HepG2 (cell line): ENCODE data around the gene ZFP36L2. TPM values are rescaled to one million over a fixed set of nuclear protein-coding genes. Genes with fewer than 3 reads are reported as not detected.

Experiments
- ARNTL ChIP-seq: sonication (generic); formaldehyde crosslinking; IDR thresholded peaks from 2 replicates; pipeline ENCODE4 v1.4.0; 2020; ENCODE audit warnings: mild to moderate bottlenecking, missing genetic modification reagents
- BCLAF1 ChIP-seq: fragments of 450-650 bp; IDR thresholded peaks from 2 replicates; pipeline ENCODE4 v1.6.1; 2017; ENCODE audit warnings: mild to moderate bottlenecking
- CBX5 ChIP-seq: sonication (generic); formaldehyde crosslinking; IDR thresholded peaks from 2 replicates; pipeline ENCODE4 v1.4.0; 2020; ENCODE audit warnings: missing genetic modification reagents, borderline replicate concordance
- FOXP1 ChIP-seq, 2 experiments: fragments of 450-650 bp in 1 of 2; IDR thresholded peaks; 2 replicates each; pipeline ENCODE4 v1.6.1; 2017 to 2018; ENCODE audit warnings: antibody characterized with exemption in 1 of 2
- HDAC1 ChIP-seq: sonication (generic); formaldehyde crosslinking; IDR thresholded peaks from 2 replicates; pipeline ENCODE4 v1.5.1; 2020; ENCODE audit warnings: mild to moderate bottlenecking, missing genetic modification reagents
- IKZF4 ChIP-seq: sonication (generic); formaldehyde crosslinking; IDR thresholded peaks from 2 replicates; pipeline ENCODE4 v1.5.1; 2020; ENCODE audit warnings: borderline replicate concordance, mild to moderate bottlenecking, low read depth, missing genetic modification reagents; ENCODE audit errors: not compliant biosample characterization
- MEF2D ChIP-seq: sonication (generic); formaldehyde crosslinking; IDR thresholded peaks from 2 replicates; pipeline ENCODE4 v1.5.1; 2020; ENCODE audit warnings: mild to moderate bottlenecking, missing genetic modification reagents
- STAT5B ChIP-seq: sonication (generic); formaldehyde crosslinking; IDR thresholded peaks from 2 replicates; pipeline ENCODE4 v1.4.0; 2020; ENCODE audit warnings: missing genetic modification reagents
- YY1 ChIP-seq: IDR thresholded peaks from 2 replicates; pipeline ENCODE4 v1.6.1; 2011; ENCODE audit warnings: low read length, low read depth, moderate library complexity, mild to moderate bottlenecking; ENCODE audit not compliant: insufficient read depth, insufficient replicate concordance
- ZNF512 ChIP-seq: sonication (generic); formaldehyde crosslinking; IDR thresholded peaks from 2 replicates; pipeline ENCODE4 v1.4.0; 2020; ENCODE audit warnings: mild to moderate bottlenecking, missing genetic modification reagents
- ZNF549 ChIP-seq: sonication (generic); formaldehyde crosslinking; IDR thresholded peaks from 2 replicates; pipeline ENCODE4 v1.5.0; 2020; ENCODE audit warnings: missing genetic modification reagents
- ZSCAN29 ChIP-seq: sonication (generic); formaldehyde crosslinking; conservative IDR thresholded peaks from 2 replicates; pipeline ENCODE4 v1.4.0; 2020; ENCODE audit warnings: mild to moderate bottlenecking, missing genetic modification reagents
- polyA plus RNA-seq, 8 experiments: library from polyadenylated mRNA; depleted of rRNA in 3 of 8; stranded (reverse) in 7 of 8; unstranded in 1 of 8; fragments of >200 nt; fragmentation: Illumina TruSeq in 4 of 8; extraction: Trizol in 4 of 8; gene quantifications; 2 replicates each; pipeline versions ENCODE4 v1.2.1 to v1.2.3, GENCODE V29; 2011 to 2016; ENCODE audit warnings: low read depth in 4 of 8, missing spikeins in 1 of 8, mixed read lengths in 1 of 8; ENCODE audit not compliant: insufficient read depth in 1 of 8
- total RNA-seq, 5 experiments: library from RNA; depleted of rRNA; stranded (reverse); fragments of >200 nt; fragmentation: Illumina TruSeq; extraction: Trizol; gene quantifications; 2 replicates each; pipeline ENCODE4 v1.2.3, GENCODE V29; 2016; ENCODE audit warnings: low read depth in 1 of 5
- TF ChIP-seq, protein P1 (sequence below): sonication (generic); formaldehyde crosslinking; IDR thresholded peaks from 2 replicates; pipeline ENCODE4 v1.5.1; 2020; ENCODE audit warnings: missing genetic modification reagents, mild to moderate bottlenecking, borderline replicate concordance
- TF ChIP-seq, protein P2 (sequence below): sonication (generic); formaldehyde crosslinking; IDR thresholded peaks from 2 replicates; pipeline ENCODE4 v1.5.1; 2020; ENCODE audit warnings: mild to moderate bottlenecking, moderate library complexity, missing genetic modification reagents
- TF ChIP-seq, protein P3 (sequence below): IDR thresholded peaks from 2 replicates; pipeline ENCODE4 v1.6.1; 2012; ENCODE audit warnings: inconsistent platforms
- TF ChIP-seq, protein P4 (sequence below): sonication (generic); formaldehyde crosslinking; IDR thresholded peaks from 2 replicates; pipeline ENCODE4 v1.4.0; 2020; ENCODE audit warnings: missing genetic modification reagents
- TF ChIP-seq, protein P5 (sequence below): sonication (generic); formaldehyde crosslinking; IDR thresholded peaks from 2 replicates; pipeline ENCODE4 v1.5.1; 2020; ENCODE audit warnings: mild to moderate bottlenecking, missing genetic modification reagents, moderate library complexity

ZFP36L2 gene
- total and polyA plus RNA-seq, 2 of the 13 experiments (the other 11 are each of a cell fraction or from before 2014, with no cell fraction given) = 11.2 to 21.8 TPM

DNA sequence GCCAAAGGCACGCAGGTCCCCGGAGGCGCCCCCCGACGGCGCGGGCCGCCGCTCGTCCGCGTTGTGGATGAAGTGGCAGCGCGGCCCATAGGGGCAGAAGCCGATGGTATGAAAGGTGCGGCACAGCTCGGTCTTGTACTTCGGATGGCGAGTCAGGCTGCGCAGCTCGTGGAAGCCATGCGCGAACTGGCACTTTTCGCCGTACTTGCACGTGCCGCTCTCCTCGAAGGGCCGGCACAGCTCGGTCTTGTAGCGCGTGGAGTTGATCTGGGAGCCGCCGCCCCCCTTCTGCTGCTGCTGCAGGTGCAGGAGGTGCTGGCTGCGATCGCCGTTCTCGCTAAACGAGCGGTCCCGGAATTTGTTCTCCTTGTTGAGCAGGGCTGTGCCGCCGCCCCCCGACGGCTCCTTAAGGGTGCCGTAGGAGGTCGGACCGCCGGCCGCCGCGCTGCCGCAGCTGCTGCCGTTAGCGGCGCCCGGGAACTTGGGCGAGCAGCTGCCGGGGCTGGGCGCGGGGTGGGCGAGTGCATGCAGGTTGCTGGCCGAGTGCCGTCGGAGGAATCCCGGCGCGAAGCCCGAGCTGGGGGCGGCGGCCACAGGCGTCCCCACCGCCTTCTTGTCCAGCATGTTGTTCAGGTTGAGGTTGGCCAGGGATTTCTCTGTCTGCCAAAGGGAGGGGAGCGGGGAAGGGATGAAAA, 1.2 kb downstream of the ZFP36L2 start (continued):
- TF ChIP-seq, protein P1, sequence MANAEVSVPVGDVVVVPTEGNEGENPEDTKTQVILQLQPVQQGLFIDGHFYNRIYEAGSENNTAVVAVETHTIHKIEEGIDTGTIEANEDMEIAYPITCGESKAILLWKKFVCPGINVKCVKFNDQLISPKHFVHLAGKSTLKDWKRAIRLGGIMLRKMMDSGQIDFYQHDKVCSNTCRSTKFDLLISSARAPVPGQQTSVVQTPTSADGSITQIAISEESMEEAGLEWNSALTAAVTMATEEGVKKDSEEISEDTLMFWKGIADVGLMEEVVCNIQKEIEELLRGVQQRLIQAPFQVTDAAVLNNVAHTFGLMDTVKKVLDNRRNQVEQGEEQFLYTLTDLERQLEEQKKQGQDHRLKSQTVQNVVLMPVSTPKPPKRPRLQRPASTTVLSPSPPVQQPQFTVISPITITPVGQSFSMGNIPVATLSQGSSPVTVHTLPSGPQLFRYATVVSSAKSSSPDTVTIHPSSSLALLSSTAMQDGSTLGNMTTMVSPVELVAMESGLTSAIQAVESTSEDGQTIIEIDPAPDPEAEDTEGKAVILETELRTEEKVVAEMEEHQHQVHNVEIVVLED (CRISPR knock-in tag) = peak; percentile 36; the same call in 1 of the 2 replicates
- TF ChIP-seq, protein P2, sequence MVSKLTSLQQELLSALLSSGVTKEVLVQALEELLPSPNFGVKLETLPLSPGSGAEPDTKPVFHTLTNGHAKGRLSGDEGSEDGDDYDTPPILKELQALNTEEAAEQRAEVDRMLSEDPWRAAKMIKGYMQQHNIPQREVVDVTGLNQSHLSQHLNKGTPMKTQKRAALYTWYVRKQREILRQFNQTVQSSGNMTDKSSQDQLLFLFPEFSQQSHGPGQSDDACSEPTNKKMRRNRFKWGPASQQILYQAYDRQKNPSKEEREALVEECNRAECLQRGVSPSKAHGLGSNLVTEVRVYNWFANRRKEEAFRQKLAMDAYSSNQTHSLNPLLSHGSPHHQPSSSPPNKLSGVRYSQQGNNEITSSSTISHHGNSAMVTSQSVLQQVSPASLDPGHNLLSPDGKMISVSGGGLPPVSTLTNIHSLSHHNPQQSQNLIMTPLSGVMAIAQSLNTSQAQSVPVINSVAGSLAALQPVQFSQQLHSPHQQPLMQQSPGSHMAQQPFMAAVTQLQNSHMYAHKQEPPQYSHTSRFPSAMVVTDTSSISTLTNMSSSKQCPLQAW (CRISPR knock-in tag) = no peak
- TF ChIP-seq ARNTL (CRISPR knock-in tag) (peak; percentile 47), YY1 (no peak), MEF2D (CRISPR knock-in tag) (no peak), FOXP1 (IDR thresholded peaks at IDR 0.05) (no peak), FOXP1 (CRISPR knock-in tag; IDR thresholded peaks at IDR 0.05) (no peak), BCLAF1 (no peak), STAT5B (no peak; the same call in 1 of the 2 replicates), CBX5 (CRISPR knock-in tag) (no peak), HDAC1 (no peak), ZSCAN29 (CRISPR knock-in tag) (no peak), ZNF512 (no peak), IKZF4 (no peak), ZNF549 (CRISPR knock-in tag) (no peak)
- TF ChIP-seq, protein P3, sequence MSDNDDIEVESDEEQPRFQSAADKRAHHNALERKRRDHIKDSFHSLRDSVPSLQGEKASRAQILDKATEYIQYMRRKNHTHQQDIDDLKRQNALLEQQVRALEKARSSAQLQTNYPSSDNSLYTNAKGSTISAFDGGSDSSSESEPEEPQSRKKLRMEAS = no peak
- TF ChIP-seq, protein P4, sequence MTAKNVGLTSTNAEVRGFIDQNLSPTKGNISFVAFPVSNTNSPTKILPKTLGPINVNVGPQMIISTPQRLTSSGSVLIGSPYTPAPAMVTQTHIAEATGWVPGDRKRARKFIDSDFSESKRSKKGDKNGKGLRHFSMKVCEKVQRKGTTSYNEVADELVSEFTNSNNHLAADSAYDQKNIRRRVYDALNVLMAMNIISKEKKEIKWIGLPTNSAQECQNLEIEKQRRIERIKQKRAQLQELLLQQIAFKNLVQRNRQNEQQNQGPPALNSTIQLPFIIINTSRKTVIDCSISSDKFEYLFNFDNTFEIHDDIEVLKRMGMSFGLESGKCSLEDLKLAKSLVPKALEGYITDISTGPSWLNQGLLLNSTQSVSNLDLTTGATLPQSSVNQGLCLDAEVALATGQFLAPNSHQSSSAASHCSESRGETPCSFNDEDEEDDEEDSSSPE (CRISPR knock-in tag) = peak; percentile 38; the same call in 1 of the 2 replicates
- TF ChIP-seq, protein P5, sequence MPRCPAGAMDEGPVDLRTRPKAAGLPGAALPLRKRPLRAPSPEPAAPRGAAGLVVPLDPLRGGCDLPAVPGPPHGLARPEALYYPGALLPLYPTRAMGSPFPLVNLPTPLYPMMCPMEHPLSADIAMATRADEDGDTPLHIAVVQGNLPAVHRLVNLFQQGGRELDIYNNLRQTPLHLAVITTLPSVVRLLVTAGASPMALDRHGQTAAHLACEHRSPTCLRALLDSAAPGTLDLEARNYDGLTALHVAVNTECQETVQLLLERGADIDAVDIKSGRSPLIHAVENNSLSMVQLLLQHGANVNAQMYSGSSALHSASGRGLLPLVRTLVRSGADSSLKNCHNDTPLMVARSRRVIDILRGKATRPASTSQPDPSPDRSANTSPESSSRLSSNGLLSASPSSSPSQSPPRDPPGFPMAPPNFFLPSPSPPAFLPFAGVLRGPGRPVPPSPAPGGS = no peak
